ENCODE results near the gene ITGAX. TPM values are rescaled to one million over a fixed set of nuclear protein-coding genes. Genes with fewer than 3 reads are reported as not detected.
"Not testable (repeated sequence)": the region's sequence is repeated elsewhere in the genome, so short reads cannot be mapped to it uniquely, and the experiment has no call there.

ITGAX gene
- total RNA-seq, 1 donor from 2014 or later: not detected

- no peak for TF ChIP-seq CTCF (IDR thresholded peaks at IDR 0.05)
- no peak overlapping the region for H3K4me3 Mint-ChIP-seq (ENCODE audit: unreplicated experiment)
- no peaks in the 10 kb centered on the region for H3K4me1 Mint-ChIP-seq (ENCODE audit: unreplicated experiment)
- H3K9me3 Mint-ChIP-seq (ENCODE audit: unreplicated experiment): peaks cover 3% of the 10 kb centered on the region
- H3K27me3 Mint-ChIP-seq (ENCODE audit: unreplicated experiment): peaks cover 10% of the 10 kb centered on the region
- no peak for DNase-seq (ENCODE audit: extremely low spot score, unreplicated experiment)
- H3K36me3 Mint-ChIP-seq (ENCODE audit: unreplicated experiment): no peaks in the 10 kb centered on the region
- H3K27ac Mint-ChIP-seq (ENCODE audit: unreplicated experiment): no peak overlapping the region
These were observed 59.7 kb downstream of the ITGAX start for GRCh38 chr16:31414706-31415105.

GRCh38 chr16:31416371-31416770 lies 61.4 kb downstream of the ITGAX start:
- Mint-ChIP-seq H3K27ac (ENCODE audit: unreplicated experiment) (no peak overlapping the region), H3K27me3 (ENCODE audit: unreplicated experiment) (peaks cover 14% of the 10 kb centered on the region), H3K4me1 (ENCODE audit: unreplicated experiment) (no peaks in the 10 kb centered on the region), H3K9me3 (ENCODE audit: unreplicated experiment) (peaks cover 3% of the 10 kb centered on the region), H3K36me3 (ENCODE audit: unreplicated experiment) (no peaks in the 10 kb centered on the region), H3K4me3 (ENCODE audit: unreplicated experiment) (no peak overlapping the region)
- no peak for DNase-seq (ENCODE audit: extremely low spot score, unreplicated experiment)
- no peak for TF ChIP-seq CTCF (IDR thresholded peaks at IDR 0.05)

- DNase-seq (ENCODE audit: extremely low spot score, unreplicated experiment); H3K27ac Mint-ChIP-seq (ENCODE audit: unreplicated experiment); H3K36me3 Mint-ChIP-seq (ENCODE audit: unreplicated experiment); H3K9me3 Mint-ChIP-seq (ENCODE audit: unreplicated experiment); H3K4me3 Mint-ChIP-seq (ENCODE audit: unreplicated experiment); H3K4me1 Mint-ChIP-seq (ENCODE audit: unreplicated experiment): not testable (repeated sequence)
- H3K27me3 Mint-ChIP-seq (ENCODE audit: unreplicated experiment): peaks cover 14% of the 10 kb centered on the region
These were observed 62.1 kb downstream of the ITGAX start for GRCh38 chr16:31417036-31417435.

GRCh38 chr16:31417916-31418315 lies 62.9 kb downstream of the ITGAX start:
- Mint-ChIP-seq H3K4me3 (ENCODE audit: unreplicated experiment) (no peak overlapping the region), H3K9me3 (ENCODE audit: unreplicated experiment) (peaks cover 3% of the 10 kb centered on the region), H3K27me3 (ENCODE audit: unreplicated experiment) (peaks cover 20% of the 10 kb centered on the region), H3K4me1 (ENCODE audit: unreplicated experiment) (no peaks in the 10 kb centered on the region), H3K27ac (ENCODE audit: unreplicated experiment) (no peak overlapping the region), H3K36me3 (ENCODE audit: unreplicated experiment) (no peaks in the 10 kb centered on the region)
- DNase-seq (ENCODE audit: extremely low spot score, unreplicated experiment): no peak
- no peak for TF ChIP-seq CTCF (IDR thresholded peaks at IDR 0.05)

GRCh38 chr16:31420037-31420436 lies 65.1 kb downstream of the ITGAX start:
- Mint-ChIP-seq H3K4me3 (ENCODE audit: unreplicated experiment) (no peak overlapping the region), H3K27me3 (ENCODE audit: unreplicated experiment) (peaks cover 21% of the 10 kb centered on the region), H3K36me3 (ENCODE audit: unreplicated experiment) (no peaks in the 10 kb centered on the region), H3K9me3 (ENCODE audit: unreplicated experiment) (peaks cover 3% of the 10 kb centered on the region), H3K4me1 (ENCODE audit: unreplicated experiment) (no peaks in the 10 kb centered on the region), H3K27ac (ENCODE audit: unreplicated experiment) (no peak overlapping the region)
- DNase-seq (ENCODE audit: extremely low spot score, unreplicated experiment): no peak
- TF ChIP-seq CTCF (IDR thresholded peaks at IDR 0.05): no peak

- TF ChIP-seq CTCF (IDR thresholded peaks at IDR 0.05): no peak
- Mint-ChIP-seq H3K27ac (ENCODE audit: unreplicated experiment) (no peak overlapping the region), H3K9me3 (ENCODE audit: unreplicated experiment) (peaks cover 3% of the 10 kb centered on the region), H3K4me1 (ENCODE audit: unreplicated experiment) (no peaks in the 10 kb centered on the region), H3K36me3 (ENCODE audit: unreplicated experiment) (no peaks in the 10 kb centered on the region), H3K4me3 (ENCODE audit: unreplicated experiment) (no peak overlapping the region), H3K27me3 (ENCODE audit: unreplicated experiment) (peaks cover 13% of the 10 kb centered on the region)
- DNase-seq (ENCODE audit: extremely low spot score, unreplicated experiment): no peak
These were observed 66.6 kb downstream of the ITGAX start for GRCh38 chr16:31421587-31421986.
